MM.1S (cell line): ENCODE measurements around the gene MNT.

ENCODE experiments used
- DNase-seq: peaks from one replicate; pipeline ENCODE4 v3.0.0-alpha.2; 2015
- H2AFZ ChIP-seq: fragments of 300-600 bp; sonication (generic); 2 replicates; pipeline ENCODE4 v1.6.0; 2016; ENCODE audit warnings: antibody characterized with exemption, low read length
- H3F3A ChIP-seq: fragments of 300-600 bp; sonication (generic); 2 replicates; pipeline ENCODE4 v1.6.1; 2016; ENCODE audit warnings: mild to moderate bottlenecking, antibody characterized with exemption, low read length, moderate library complexity, mixed read lengths; ENCODE audit not compliant: insufficient read depth
- H3K27ac ChIP-seq: fragments of 300-600 bp; sonication (generic); 2 replicates; pipeline ENCODE4 v1.5.1; 2016; ENCODE audit warnings: mild to moderate bottlenecking, low read length
- H3K27me3 ChIP-seq: fragments of 300-600 bp; sonication (generic); replicated peaks from 2 replicates; pipeline ENCODE4 v1.6.0; 2016; ENCODE audit warnings: low read length; ENCODE audit not compliant: insufficient read depth
- H3K36me3 ChIP-seq: fragments of 300-600 bp; sonication (generic); replicated peaks from 2 replicates; pipeline ENCODE4 v1.6.1; 2016; ENCODE audit warnings: mild to moderate bottlenecking, low read length, mixed read lengths; ENCODE audit not compliant: insufficient read depth
- H3K4me1 ChIP-seq: fragments of 300-600 bp; sonication (generic); 2 replicates; pipeline ENCODE4 v1.6.1; 2016; ENCODE audit warnings: low read length, mixed read lengths
- H3K4me2 ChIP-seq: fragments of 300-600 bp; sonication (generic); 2 replicates; pipeline ENCODE4 v1.6.0; 2016; ENCODE audit warnings: low read depth, low read length
- H3K4me3 ChIP-seq: fragments of 300-600 bp; sonication (generic); 2 replicates; pipeline ENCODE4 v1.5.1; 2016; ENCODE audit warnings: low read length, mixed read lengths
- H3K79me2 ChIP-seq: fragments of 300-600 bp; sonication (generic); 2 replicates; pipeline ENCODE4 v1.6.1; 2016; ENCODE audit warnings: mixed run types, low read length, mixed read lengths
- H3K9ac ChIP-seq: fragments of 300-600 bp; sonication (generic); 2 replicates; pipeline ENCODE4 v1.6.1; 2016; ENCODE audit warnings: low read length, mixed read lengths
- H3K9me2 ChIP-seq: fragments of 300-600 bp; sonication (generic); replicated peaks from 2 replicates; pipeline ENCODE4 v1.6.1; 2016; ENCODE audit warnings: mild to moderate bottlenecking, low read length, mixed read lengths; ENCODE audit not compliant: insufficient read depth
- H3K9me3 ChIP-seq: fragments of 300-600 bp; sonication (generic); replicated peaks from 2 replicates; pipeline ENCODE4 v1.6.1; 2016; ENCODE audit warnings: mild to moderate bottlenecking, low read length, mixed read lengths; ENCODE audit not compliant: insufficient read depth
- H4K20me1 ChIP-seq: fragments of 300-600 bp; sonication (generic); 2 replicates; pipeline ENCODE4 v1.6.1; 2016; ENCODE audit warnings: mild to moderate bottlenecking, low read length, moderate library complexity, mixed read lengths; ENCODE audit not compliant: insufficient read depth
- CTCF ChIP-seq: fragments of 300-600 bp; sonication (generic); IDR thresholded peaks from 2 replicates; pipeline ENCODE4 v1.5.1; 2016; ENCODE audit warnings: antibody characterized with exemption, low read length, mixed read lengths
- EZH2 ChIP-seq: fragments of 300-600 bp; sonication (generic); optimal IDR thresholded peaks from 2 replicates; pipeline ENCODE3; 2017; ENCODE audit warnings: low read depth, mild to moderate bottlenecking, antibody characterized with exemption, low read length, mixed read lengths
- EZH2phosphoT487 ChIP-seq: fragments of 300-600 bp; sonication (generic); IDR thresholded peaks from 2 replicates; pipeline ENCODE4 v1.6.1; 2018; ENCODE audit warnings: antibody characterized with exemption, low read length

The MNT gene

GRCh38 chr17:2412561-2413021, 11.7 kb upstream of the MNT start:
- Histone ChIP-seq H3K9me2 (no peaks in the 10 kb centered on the region), H4K20me1 (no peaks in the 10 kb centered on the region; the same call in 1 of the 2 replicates), H3F3A (0 out of 2 replicates have a peak, but pooled peaks cover 5% of the 10 kb centered on the region), H3K4me2 (no peak overlapping the region), H3K9me3 (no peaks in the 10 kb centered on the region), H3K27me3 (no peaks in the 10 kb centered on the region), H3K36me3 (no peaks in the 10 kb centered on the region; the same call in 1 of the 2 replicates), H3K4me1 (no peaks in the 10 kb centered on the region), H3K9ac (no peak overlapping the region), H2AFZ (no peak overlapping the region), H3K79me2 (0 out of 2 replicates have a peak, but pooled peaks cover 2% of the 10 kb centered on the region), H3K27ac (no peak overlapping the region), H3K4me3 (no peak overlapping the region)
- no peak for DNase-seq
- TF ChIP-seq EZH2 (no peak), CTCF (no peak), EZH2phosphoT487 (no peak)

GRCh38 chr17:2410951-2411350, 10.1 kb upstream of the MNT start:
- H3F3A ChIP-seq = no peaks in the 10 kb centered on the region
- no peaks in the 10 kb centered on the region for H3K9me3 ChIP-seq
- H3K9ac ChIP-seq = no peak overlapping the region
- no peaks in the 10 kb centered on the region for H3K4me1 ChIP-seq
- no peak overlapping the region for H2AFZ ChIP-seq
- no peaks in the 10 kb centered on the region; the same call in 1 of the 2 replicates for H3K36me3 ChIP-seq
- H3K27ac ChIP-seq = no peak overlapping the region
- H3K27me3 ChIP-seq = no peaks in the 10 kb centered on the region
- TF ChIP-seq EZH2phosphoT487 = no peak
- no peak for TF ChIP-seq EZH2
- H3K4me3 ChIP-seq = no peak overlapping the region
- 0 out of 2 replicates have a peak, but pooled peaks cover 2% of the 10 kb centered on the region for H3K79me2 ChIP-seq
- H4K20me1 ChIP-seq = no peaks in the 10 kb centered on the region; the same call in 1 of the 2 replicates
- no peak overlapping the region for H3K4me2 ChIP-seq
- no peak for DNase-seq
- no peaks in the 10 kb centered on the region for H3K9me2 ChIP-seq

- Histone ChIP-seq H3K27ac (no peak overlapping the region), H3K36me3 (no peaks in the 10 kb centered on the region), H3K4me2 (no peak overlapping the region), H3K9me3 (no peaks in the 10 kb centered on the region), H2AFZ (no peak overlapping the region), H4K20me1 (no peaks in the 10 kb centered on the region), H3K4me3 (no peak overlapping the region), H3K27me3 (no peaks in the 10 kb centered on the region), H3K9me2 (no peaks in the 10 kb centered on the region), H3F3A (no peaks in the 10 kb centered on the region), H3K9ac (no peak overlapping the region), H3K4me1 (0 out of 2 replicates have a peak, but pooled peaks cover 5% of the 10 kb centered on the region), H3K79me2 (no peaks in the 10 kb centered on the region)
- TF ChIP-seq EZH2 (no peak), EZH2phosphoT487 (no peak), CTCF (no peak)
- DNase-seq = no peak
Observed at GRCh38 chr17:2406903-2407790, 6.3 kb upstream of the MNT start.
